ENCODE results near the gene ZG16B.

- no peak for TF ChIP-seq POLR2A (IDR thresholded peaks at IDR 0.05)
- TF ChIP-seq CTCF (IDR thresholded peaks at IDR 0.05): no peak
Observed at GRCh38 chr16:2790631-2791030, 39.5 kb upstream of the ZG16B start.
